Activated CD4-positive, alpha-beta T cell treated with anti-CD3 and anti-CD28 coated beads, Interleukin-2, amount 10 ng/mL, durations not matched to agents 24 days and 14 days (primary cell): ENCODE measurements around the gene STAB2. TPM values are rescaled to one million over a fixed set of nuclear protein-coding genes. Genes with fewer than 3 reads are reported as not detected.
A peak's percentile ranks its signal among the peaks of the same experiment; 100 is the strongest.

Experiments used
- DNase-seq: peaks from one replicate; pipeline ENCODE4 v3.0.0; 2022
- H3K27ac Mint-ChIP-seq: one replicate; pipeline ENCODE4 v1.8.0; 2022; ENCODE audit warnings: mild to moderate bottlenecking, mixed read lengths
- H3K27me3 Mint-ChIP-seq: one replicate; pipeline ENCODE4 v1.8.0; 2022; ENCODE audit warnings: mixed read lengths
- H3K36me3 Mint-ChIP-seq: one replicate; pipeline ENCODE4 v1.8.0; 2022; ENCODE audit warnings: low read depth, mild to moderate bottlenecking, mixed read lengths
- H3K4me1 Mint-ChIP-seq: one replicate; pipeline ENCODE4 v1.8.0; 2021; ENCODE audit warnings: mixed read lengths
- H3K4me3 Mint-ChIP-seq: one replicate; pipeline ENCODE4 v1.8.0; 2022; ENCODE audit warnings: mild to moderate bottlenecking, moderate library complexity, mixed read lengths
- H3K9me3 Mint-ChIP-seq: one replicate; pipeline ENCODE4 v1.8.0; 2021; ENCODE audit warnings: mixed read lengths
- intact Hi-C: fragments of 100-400 bp; cut with micrococcal nuclease; formaldehyde crosslinking; loops from one replicate; pipeline ENCODE4 v1.15.1; 2023
- total RNA-seq: library from RNA; stranded (reverse); gene quantifications from 2 replicates; pipeline ENCODE4 v1.2.3, GENCODE V29; 2022

The STAB2 gene
- total RNA-seq, 1 donor from 2014 or later = not detected

GRCh38 chr12:103676893-103677292 is 89.8 kb downstream of the STAB2 start:
- no peaks in the 10 kb centered on the region for H3K4me1 Mint-ChIP-seq
- H3K27me3 Mint-ChIP-seq = no peaks in the 10 kb centered on the region
- H3K36me3 Mint-ChIP-seq = no peaks in the 10 kb centered on the region
- H3K27ac Mint-ChIP-seq = no peak overlapping the region
- DNase-seq = no peak
- no peak overlapping the region for H3K4me3 Mint-ChIP-seq
- intact Hi-C loops = no loop called here
- H3K9me3 Mint-ChIP-seq = no peaks in the 10 kb centered on the region

- DNase-seq = no peak
- Mint-ChIP-seq H3K4me3 (no peak overlapping the region), H3K27ac (no peak overlapping the region), H3K36me3 (no peaks in the 10 kb centered on the region), H3K9me3 (no peaks in the 10 kb centered on the region), H3K4me1 (no peaks in the 10 kb centered on the region), H3K27me3 (no peaks in the 10 kb centered on the region)
- intact Hi-C loops = no loop called here
These were observed 90.3 kb downstream of the STAB2 start for GRCh38 chr12:103677341-103677740.

- Mint-ChIP-seq H3K27me3 (no peaks in the 10 kb centered on the region), H3K9me3 (no peaks in the 10 kb centered on the region), H3K4me1 (no peaks in the 10 kb centered on the region), H3K4me3 (no peak overlapping the region), H3K27ac (no peak overlapping the region), H3K36me3 (no peaks in the 10 kb centered on the region)
- intact Hi-C loops = no loop called here
- DNase-seq = no peak
These were observed 90.8 kb downstream of the STAB2 start for GRCh38 chr12:103677905-103678304.

GRCh38 chr12:103679421-103680170 is 92.5 kb downstream of the STAB2 start:
- Mint-ChIP-seq H3K9me3 (no peaks in the 10 kb centered on the region), H3K27me3 (no peaks in the 10 kb centered on the region), H3K36me3 (no peaks in the 10 kb centered on the region), H3K4me3 (no peak overlapping the region), H3K27ac (no peak overlapping the region), H3K4me1 (no peaks in the 10 kb centered on the region)
- intact Hi-C loops = no loop called here
- DNase-seq = no peak

GRCh38 chr12:103680591-103681141 is 93.6 kb downstream of the STAB2 start:
- no peak overlapping the region for H3K4me3 Mint-ChIP-seq
- intact Hi-C loops = no loop called here
- H3K9me3 Mint-ChIP-seq = no peaks in the 10 kb centered on the region
- DNase-seq = no peak
- no peaks in the 10 kb centered on the region for H3K27me3 Mint-ChIP-seq
- no peaks in the 10 kb centered on the region for H3K36me3 Mint-ChIP-seq
- H3K27ac Mint-ChIP-seq = no peak overlapping the region
- H3K4me1 Mint-ChIP-seq = no peaks in the 10 kb centered on the region

GRCh38 chr12:103686026-103686425 is 99.0 kb downstream of the STAB2 start:
- Mint-ChIP-seq H3K9me3 (no peaks in the 10 kb centered on the region), H3K4me3 (no peak overlapping the region), H3K27me3 (peaks cover 2% of the 10 kb centered on the region), H3K27ac (no peak overlapping the region), H3K4me1 (no peaks in the 10 kb centered on the region), H3K36me3 (no peaks in the 10 kb centered on the region)
- intact Hi-C loops = no loop called here
- no peak for DNase-seq

- Mint-ChIP-seq H3K27me3 (peaks cover 3% of the 10 kb centered on the region), H3K4me3 (no peak overlapping the region), H3K36me3 (no peaks in the 10 kb centered on the region), H3K4me1 (no peaks in the 10 kb centered on the region), H3K9me3 (no peaks in the 10 kb centered on the region), H3K27ac (no peak overlapping the region)
- DNase-seq = no peak
- intact Hi-C loops = no loop called here
These were observed 100.2 kb downstream of the STAB2 start for GRCh38 chr12:103687253-103687652.

GRCh38 chr12:103688376-103689063 is 101.4 kb downstream of the STAB2 start:
- no peak for DNase-seq
- Mint-ChIP-seq H3K27me3 (peaks cover 3% of the 10 kb centered on the region), H3K4me1 (no peaks in the 10 kb centered on the region), H3K4me3 (no peak overlapping the region), H3K36me3 (no peaks in the 10 kb centered on the region), H3K9me3 (no peaks in the 10 kb centered on the region), H3K27ac (no peak overlapping the region)
- intact Hi-C loops = no loop called here

GRCh38 chr12:103690426-103690825 is 103.4 kb downstream of the STAB2 start:
- peaks cover 3% of the 10 kb centered on the region for H3K27me3 Mint-ChIP-seq
- H3K36me3 Mint-ChIP-seq = no peaks in the 10 kb centered on the region
- no peaks in the 10 kb centered on the region for H3K9me3 Mint-ChIP-seq
- no peak for DNase-seq
- H3K4me1 Mint-ChIP-seq = no peaks in the 10 kb centered on the region
- H3K27ac Mint-ChIP-seq = no peak overlapping the region
- intact Hi-C loops = no loop called here
- no peak overlapping the region for H3K4me3 Mint-ChIP-seq

GRCh38 chr12:103691063-103691462 is 104.0 kb downstream of the STAB2 start:
- H3K27me3 Mint-ChIP-seq = peaks cover 3% of the 10 kb centered on the region
- intact Hi-C loops = no loop called here
- no peak overlapping the region for H3K27ac Mint-ChIP-seq
- H3K4me3 Mint-ChIP-seq = no peak overlapping the region
- H3K9me3 Mint-ChIP-seq = no peaks in the 10 kb centered on the region
- no peaks in the 10 kb centered on the region for H3K4me1 Mint-ChIP-seq
- no peak for DNase-seq
- no peaks in the 10 kb centered on the region for H3K36me3 Mint-ChIP-seq

GRCh38 chr12:103696101-103696500 is 109.0 kb downstream of the STAB2 start:
- no peaks in the 10 kb centered on the region for H3K4me1 Mint-ChIP-seq
- H3K27ac Mint-ChIP-seq = no peak overlapping the region
- intact Hi-C loops = no loop called here
- H3K4me3 Mint-ChIP-seq = no peak overlapping the region
- no peaks in the 10 kb centered on the region for H3K36me3 Mint-ChIP-seq
- H3K27me3 Mint-ChIP-seq = peaks cover 13% of the 10 kb centered on the region
- H3K9me3 Mint-ChIP-seq = no peaks in the 10 kb centered on the region
- DNase-seq = no peak

GRCh38 chr12:103697971-103698751 is 111.1 kb downstream of the STAB2 start:
- no peak for DNase-seq
- peak overlapping the region; percentile 9 for H3K27ac Mint-ChIP-seq
- H3K9me3 Mint-ChIP-seq = no peaks in the 10 kb centered on the region
- peaks cover 11% of the 10 kb centered on the region for H3K27me3 Mint-ChIP-seq
- H3K36me3 Mint-ChIP-seq = no peaks in the 10 kb centered on the region
- intact Hi-C loops = no loop called here
- H3K4me1 Mint-ChIP-seq = no peaks in the 10 kb centered on the region
- H3K4me3 Mint-ChIP-seq = no peak overlapping the region

- DNase-seq = no peak
These were observed 111.9 kb downstream of the STAB2 start for GRCh38 chr12:103698752-103699560.

More at GRCh38 chr12:103698752-103699560, 111.9 kb downstream of the STAB2 start:
- no peaks in the 10 kb centered on the region for H3K9me3 Mint-ChIP-seq
- H3K27me3 Mint-ChIP-seq = peaks cover 11% of the 10 kb centered on the region
- no peaks in the 10 kb centered on the region for H3K36me3 Mint-ChIP-seq
- no peak overlapping the region for H3K27ac Mint-ChIP-seq
- intact Hi-C loops = no loop called here
- no peak overlapping the region for H3K4me3 Mint-ChIP-seq
- no peaks in the 10 kb centered on the region for H3K4me1 Mint-ChIP-seq
